ENCODE data around the gene CDK3. TPM values are rescaled to one million over a fixed set of nuclear protein-coding genes. Genes with fewer than 3 reads are reported as not detected.

CDK3 gene
- total RNA-seq, 1 experiment from 2014 or later, result 11.9 TPM

- DNase-seq (ENCODE audit: low read depth, low spot score), result no peak
- ChIA-PET POLR2A (interaction anchor here (0.7 kb wide), 1 partner anchor 10 kb away, joined by 4 read pairs; no protein-coding TSS in a partner anchor), CTCF (no interaction called here)
- no peaks in the 10 kb centered on the region for H3K9me3 ChIP-seq (ENCODE audit: control insufficient read depth, insufficient read depth, low read depth, low read length)
- ATAC-seq, result no peak
- intact Hi-C loops (cut with micrococcal nuclease; ENCODE audit: unreplicated experiment) (no loop called here), in situ Hi-C loops (cut with HindIII; ENCODE audit: low pct_unique_long_range_greater_than_20kb, low sequenced_read_pairs) (loop anchor here (25.0 kb wide), 1 partner anchor 114 kb away; the partner anchor contains the start of gene FBF1)
- no peak overlapping the region for H3K27ac ChIP-seq (ENCODE audit: low read length)
- no peaks in the 10 kb centered on the region for H3K27me3 ChIP-seq (ENCODE audit: control insufficient read depth, insufficient read depth, low read length)
- BruUV-seq (replicated peaks), result no TSS peak
- no peaks in the 10 kb centered on the region for H3K4me1 ChIP-seq (ENCODE audit: control insufficient read depth, insufficient read depth, low read length)
- no peak overlapping the region for H3K4me3 ChIP-seq (ENCODE audit: low read depth in 2 of 2, low read length in 2 of 2)
- TF ChIP-seq CTCF (IDR thresholded peaks at IDR 0.05) (no peak), POLR2AphosphoS5 (IDR thresholded peaks at IDR 0.05; ENCODE audit: low read depth, low read length) (no peak), SIN3A (IDR thresholded peaks at IDR 0.05; ENCODE audit: borderline replicate concordance, insufficient read depth, low read depth, low read length) (no peak), REST (IDR thresholded peaks at IDR 0.05; ENCODE audit: insufficient read depth in 1 of 2, low read depth in 2 of 2, low read length in 1 of 2) (no peak)
- H3K36me3 ChIP-seq (ENCODE audit: control insufficient read depth, insufficient read depth, low read length), result peaks cover 12% of the 10 kb centered on the region
Measured at GRCh38 chr17:76051561-76051960, 50.9 kb downstream of the CDK3 start.

GRCh38 chr17:76053246-76054111 lies 52.8 kb downstream of the CDK3 start:
- in situ Hi-C loops (cut with HindIII; ENCODE audit: low pct_unique_long_range_greater_than_20kb, low sequenced_read_pairs) (loop anchor here (25.0 kb wide), 1 partner anchor 116 kb away; the partner anchor contains the start of gene FBF1), intact Hi-C loops (cut with micrococcal nuclease; ENCODE audit: unreplicated experiment) (no loop called here)
- ATAC-seq, result no peak
- Histone ChIP-seq H3K27ac (ENCODE audit: low read length) (no peak overlapping the region), H3K4me3 (ENCODE audit: low read depth in 2 of 2, low read length in 2 of 2) (no peak overlapping the region), H3K9me3 (ENCODE audit: control insufficient read depth, insufficient read depth, low read depth, low read length) (no peaks in the 10 kb centered on the region), H3K36me3 (ENCODE audit: control insufficient read depth, insufficient read depth, low read length) (peaks cover 16% of the 10 kb centered on the region), H3K4me1 (ENCODE audit: control insufficient read depth, insufficient read depth, low read length) (no peaks in the 10 kb centered on the region), H3K27me3 (ENCODE audit: control insufficient read depth, insufficient read depth, low read length) (no peaks in the 10 kb centered on the region)
- ChIA-PET CTCF (interaction anchor here (0.9 kb wide), 1 partner anchor 226 kb away, joined by 4 read pairs; no protein-coding TSS in a partner anchor), POLR2A (no interaction called here)
- BruUV-seq (replicated peaks), result TSS peak; percentile 25
- no peak for DNase-seq (ENCODE audit: low read depth, low spot score)
- TF ChIP-seq POLR2AphosphoS5 (IDR thresholded peaks at IDR 0.05; ENCODE audit: low read depth, low read length), result no peak
- no peak for TF ChIP-seq SIN3A (IDR thresholded peaks at IDR 0.05; ENCODE audit: borderline replicate concordance, insufficient read depth, low read depth, low read length)
- no peak for TF ChIP-seq REST (IDR thresholded peaks at IDR 0.05; ENCODE audit: insufficient read depth in 1 of 2, low read depth in 2 of 2, low read length in 1 of 2)
- no peak for TF ChIP-seq CTCF (IDR thresholded peaks at IDR 0.05)
- TF ChIP-seq TCF7L2 (IDR thresholded peaks at IDR 0.05; ENCODE audit: low read depth, low read length), result no peak
